Lung microvascular endothelial cell (primary cell): ENCODE data around the gene C10orf53. TPM values are rescaled to one million over a fixed set of nuclear protein-coding genes. Genes with fewer than 3 reads are reported as not detected.
"Not testable (repeated sequence)": the region's sequence is repeated elsewhere in the genome, so short reads cannot be mapped to it uniquely, and the experiment has no call there.

ENCODE experiments used
- DNase-seq, 2 donors: peaks; one replicate each; pipeline versions ENCODE4 v3.0.0 to v3.0.0-alpha.2; 2010; ENCODE audit warnings: low read depth in 2 of 2
- total RNA-seq: library from RNA; depleted of rRNA; stranded (reverse); fragments of >200 nt; gene quantifications from 2 replicates; pipeline ENCODE4 v1.2.1, GENCODE V29; 2014

C10orf53 gene
- total RNA-seq, 1 donor from 2014 or later: not detected

GRCh38 chr10:49688261-49688846 lies 8.9 kb downstream of the C10orf53 start:
- no peak for DNase-seq

GRCh38 chr10:49688920-49689319 lies 9.5 kb downstream of the C10orf53 start:
- DNase-seq: no peak

- no peak for DNase-seq
Measured at GRCh38 chr10:49689882-49690510, 10.5 kb downstream of the C10orf53 start.

GRCh38 chr10:49690698-49691356 lies 11.4 kb downstream of the C10orf53 start:
- no peak for DNase-seq

GRCh38 chr10:49691588-49691987 lies 12.1 kb downstream of the C10orf53 start:
- no peak for DNase-seq

GRCh38 chr10:49694466-49694865 lies 15.0 kb downstream of the C10orf53 start:
- DNase-seq: no peak

- DNase-seq: no peak
Measured at GRCh38 chr10:49696311-49696710, 16.9 kb downstream of the C10orf53 start.

- DNase-seq: no peak
Measured at GRCh38 chr10:49698679-49699078, 19.2 kb downstream of the C10orf53 start.

GRCh38 chr10:49700211-49700610 lies 20.8 kb downstream of the C10orf53 start:
- no peak for DNase-seq

GRCh38 chr10:49700997-49701396 lies 21.5 kb downstream of the C10orf53 start:
- no peak for DNase-seq

- DNase-seq: no peak
Measured at GRCh38 chr10:49707585-49707984, 28.1 kb downstream of the C10orf53 start.

GRCh38 chr10:49709934-49710333 lies 30.5 kb downstream of the C10orf53 start:
- no peak for DNase-seq

- no peak for DNase-seq
Measured at GRCh38 chr10:49710966-49711365, 31.5 kb downstream of the C10orf53 start.

- DNase-seq: no peak
Measured at GRCh38 chr10:49711481-49711880, 32.0 kb downstream of the C10orf53 start.

GRCh38 chr10:49713266-49713665 lies 33.8 kb downstream of the C10orf53 start:
- no peak for DNase-seq

- not testable (repeated sequence) for DNase-seq
Measured at GRCh38 chr10:49715157-49715556, 35.7 kb downstream of the C10orf53 start.

GRCh38 chr10:49726593-49726992 lies 47.1 kb downstream of the C10orf53 start:
- DNase-seq: no peak

GRCh38 chr10:49733866-49734265 lies 54.4 kb downstream of the C10orf53 start:
- DNase-seq: no peak

- no peak for DNase-seq
Measured at GRCh38 chr10:49734676-49735075, 55.2 kb downstream of the C10orf53 start.

- DNase-seq: no peak
Measured at GRCh38 chr10:49735161-49735560, 55.7 kb downstream of the C10orf53 start.

GRCh38 chr10:49735848-49736563 lies 56.6 kb downstream of the C10orf53 start:
- DNase-seq: no peak

- no peak for DNase-seq
Measured at GRCh38 chr10:49736564-49737113, 57.2 kb downstream of the C10orf53 start.
